HEK293 (cell line): Measurements from ENCODE around the gene PHACTR3.

ENCODE experiments used
- CTCF ChIA-PET: fragments of 350-600 bp; formaldehyde crosslinking; extraction: SDS; loops from one replicate; lab custom pipeline; 2021; ENCODE audit warnings: antibody characterized with exemption; lab: Yijun Ruan, JAX
- POLR2A ChIA-PET: fragments of 300-600 bp; formaldehyde crosslinking; extraction: SDS; loops from one replicate; lab custom pipeline; 2020; ENCODE audit warnings: antibody characterized with exemption, inconsistent platforms; lab: Yijun Ruan, JAX
- H3K27ac ChIP-seq: fragments of 200-500 bp; sonication (Bioruptor generic); 2 replicates; pipeline ENCODE4 v1.5.1; 2014; ENCODE audit warnings: low read depth, low read length, control low read depth, inconsistent platforms; ENCODE audit errors: extremely low read depth
- H3K36me3 ChIP-seq, 2 experiments: fragments of 200-500 bp in 1 of 2; sonication (Bioruptor generic) in 1 of 2; 1 replicate in 1 of 2; 2 replicates in 1 of 2; pipeline ENCODE4 v1.5.1; 2014 to 2017; ENCODE audit warnings: inconsistent platforms in 2 of 2, low read length in 2 of 2; ENCODE audit not compliant: control insufficient read depth in 2 of 2, insufficient read depth in 1 of 2
- H3K4me1 ChIP-seq: fragments of 200-500 bp; sonication (Bioruptor generic); 2 replicates; pipeline ENCODE4 v1.5.1; 2014; ENCODE audit warnings: mild to moderate bottlenecking, low read length, inconsistent platforms; ENCODE audit not compliant: control insufficient read depth, insufficient read depth
- H3K4me3 ChIP-seq: 2 replicates; pipeline ENCODE4 v1.5.1; 2011; ENCODE audit warnings: low read depth, mild to moderate bottlenecking, control low read depth, low read length, moderate library complexity
- H3K9me3 ChIP-seq: fragments of 200-500 bp; sonication (Bioruptor generic); 2 replicates; pipeline ENCODE4 v1.5.1; 2014; ENCODE audit warnings: low read depth, low read length, inconsistent platforms; ENCODE audit not compliant: control insufficient read depth, insufficient read depth
- CTCF ChIP-seq: fragments of 450-650 bp; formaldehyde crosslinking; IDR thresholded peaks from 2 replicates; pipeline ENCODE4 v1.5.1; 2016; ENCODE audit warnings: missing biosample characterization, missing genetic modification characterization
- MZF1 ChIP-seq: fragments of 450-650 bp; formaldehyde crosslinking; IDR thresholded peaks from 2 replicates; pipeline ENCODE4 v1.5.1; 2017; ENCODE audit warnings: missing biosample characterization, missing genetic modification characterization, borderline replicate concordance
- PRDM2 ChIP-seq: fragments of 450-650 bp; formaldehyde crosslinking; IDR thresholded peaks from 2 replicates; pipeline ENCODE4 v1.5.1; 2016; ENCODE audit warnings: missing biosample characterization, missing genetic modification characterization, borderline replicate concordance
- ZNF214 ChIP-seq: fragments of 450-650 bp; formaldehyde crosslinking; IDR thresholded peaks from 2 replicates; pipeline ENCODE4 v1.5.1; 2017; ENCODE audit warnings: missing biosample characterization, mild to moderate bottlenecking, missing genetic modification characterization, borderline replicate concordance
- ZNF280D ChIP-seq: fragments of 450-650 bp; formaldehyde crosslinking; IDR thresholded peaks from 2 replicates; pipeline ENCODE4 v1.5.1; 2016; ENCODE audit warnings: missing biosample characterization, missing genetic modification characterization
- ZNF335 ChIP-seq: fragments of 450-650 bp; formaldehyde crosslinking; conservative IDR thresholded peaks from 2 replicates; pipeline ENCODE4 v1.5.1; 2016; ENCODE audit warnings: missing biosample characterization, missing genetic modification characterization
- ZNF416 ChIP-seq: fragments of 450-650 bp; formaldehyde crosslinking; IDR thresholded peaks from 2 replicates; pipeline ENCODE4 v1.5.1; 2016; ENCODE audit warnings: missing biosample characterization, missing genetic modification characterization
- ZNF513 ChIP-seq: fragments of 450-650 bp; IDR thresholded peaks from 2 replicates; pipeline ENCODE4 v1.5.1; 2018; ENCODE audit warnings: missing biosample characterization, missing genetic modification characterization
- ZSCAN23 ChIP-seq: fragments of 450-650 bp; formaldehyde crosslinking; IDR thresholded peaks from 2 replicates; pipeline ENCODE4 v1.5.1; 2016; ENCODE audit warnings: missing biosample characterization, missing genetic modification characterization
- TF ChIP-seq, protein P1 (sequence below): fragments of 450-650 bp; formaldehyde crosslinking; IDR thresholded peaks from 2 replicates; pipeline ENCODE4 v1.5.1; 2016; ENCODE audit warnings: missing biosample characterization, missing genetic modification characterization

PHACTR3 gene

DNA sequence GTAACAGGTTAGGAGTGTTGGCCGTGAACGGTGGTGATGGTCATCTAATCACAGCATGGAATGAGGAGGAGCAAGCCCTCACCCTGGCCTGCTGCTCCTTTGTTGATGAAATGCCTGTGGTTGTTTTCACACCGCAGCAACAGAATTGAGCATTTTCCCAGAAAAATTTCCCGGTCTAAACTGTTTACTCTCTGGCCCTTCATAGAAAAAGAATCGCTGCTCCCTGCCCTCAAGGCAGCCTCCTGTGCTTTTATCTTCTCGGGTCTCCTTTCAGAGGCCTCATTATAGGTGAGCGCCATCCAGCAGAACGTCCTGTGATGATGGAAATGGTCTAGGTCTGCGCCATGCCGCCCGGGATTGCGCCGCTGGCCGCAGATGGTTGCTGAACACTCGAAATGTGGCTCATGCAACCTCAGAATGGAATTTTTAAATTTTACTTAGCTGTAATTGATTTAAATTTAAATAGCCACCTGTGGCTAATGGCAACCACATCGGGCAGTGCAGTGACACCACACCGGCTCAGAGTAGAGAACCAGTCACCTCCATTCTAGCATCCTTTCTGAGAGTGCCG lies 30.2 kb downstream of the PHACTR3 start:
- H3K4me3 ChIP-seq, result no peak overlapping the region
- H3K9me3 ChIP-seq, result no peaks in the 10 kb centered on the region
- H3K27ac ChIP-seq, result no peak overlapping the region
- ChIA-PET CTCF (no interaction called here), POLR2A (no interaction called here)
- TF ChIP-seq ZNF335 (no peak), ZNF416 (tag by site-specific recombination) (no peak), ZNF214 (tag by site-specific recombination) (no peak), MZF1 (tag by site-specific recombination) (no peak), PRDM2 (no peak)
- TF ChIP-seq, protein P1, sequence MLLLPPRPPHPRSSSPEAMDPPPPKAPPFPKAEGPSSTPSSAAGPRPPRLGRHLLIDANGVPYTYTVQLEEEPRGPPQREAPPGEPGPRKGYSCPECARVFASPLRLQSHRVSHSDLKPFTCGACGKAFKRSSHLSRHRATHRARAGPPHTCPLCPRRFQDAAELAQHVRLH (tag by site-specific recombination), result no peak
- no peaks in the 10 kb centered on the region for H3K36me3 ChIP-seq
- H3K4me1 ChIP-seq, result no peaks in the 10 kb centered on the region

GRCh38 chr20:59636766-59637370 lies 32.5 kb downstream of the PHACTR3 start:
- TF ChIP-seq ZNF513 (tag by site-specific recombination), result no peak
- TF ChIP-seq PRDM2, result no peak
- no peak for TF ChIP-seq CTCF (tag by site-specific recombination)
- TF ChIP-seq ZNF280D (tag by site-specific recombination), result no peak
- no peak for TF ChIP-seq ZSCAN23 (tag by site-specific recombination)
- Histone ChIP-seq H3K27ac (no peak overlapping the region), H3K36me3 (no peaks in the 10 kb centered on the region), H3K4me1 (no peaks in the 10 kb centered on the region), H3K9me3 (no peaks in the 10 kb centered on the region), H3K4me3 (no peak overlapping the region)
- ChIA-PET POLR2A (no interaction called here), CTCF (no interaction called here)
